WTC11 (cell line): ENCODE data around the gene SCN9A. TPM values are rescaled to one million over a fixed set of nuclear protein-coding genes. Genes with fewer than 3 reads are reported as not detected.

Experiments
- ATAC-seq: fragments of 200-7000 bp; cut with Tn5 transposase; 2 replicates; pipeline ENCODE4 v1.10.0; 2021; ENCODE audit warnings: mild to moderate bottlenecking, moderate library complexity
- CTCF ChIA-PET: fragments of 300-600 bp; sonication (Branson Sonifier 250); formaldehyde crosslinking; loops from one replicate; lab custom pipeline; 2021; ENCODE audit warnings: antibody characterized with exemption; lab: Charles Lee
- POLR2A ChIA-PET: fragments of 350-600 bp; sonication (Branson Sonifier 250); formaldehyde crosslinking; loops from one replicate; lab custom pipeline; 2021; ENCODE audit warnings: antibody characterized with exemption; lab: Charles Lee
- DNase-seq: peaks from one replicate; pipeline ENCODE4 v3.0.0; 2021; ENCODE audit warnings: low spot score
- H3K27ac Mint-ChIP-seq: 2 replicates; pipeline ENCODE4 v1.8.0; 2021; ENCODE audit warnings: mixed read lengths
- H3K27me3 Mint-ChIP-seq: 2 replicates; pipeline ENCODE4 v1.8.0; 2021; ENCODE audit warnings: low read depth, mild to moderate bottlenecking, moderate library complexity, mixed read lengths
- H3K36me3 Mint-ChIP-seq: 2 replicates; pipeline ENCODE4 v1.8.0; 2021; ENCODE audit warnings: mixed read lengths
- H3K4me1 Mint-ChIP-seq: 2 replicates; pipeline ENCODE4 v1.8.0; 2022; ENCODE audit warnings: mixed read lengths
- H3K4me3 Mint-ChIP-seq: 2 replicates; pipeline ENCODE4 v1.8.0; 2021; ENCODE audit warnings: mild to moderate bottlenecking, moderate library complexity, mixed read lengths
- H3K9me3 Mint-ChIP-seq: 2 replicates; pipeline ENCODE4 v1.8.0; 2021; ENCODE audit warnings: mixed read lengths
- IRF2 ChIP-seq: sonication (generic); formaldehyde crosslinking; IDR thresholded peaks from 2 replicates; pipeline ENCODE4 v1.8.0; 2022; ENCODE audit warnings: low read depth, missing genetic modification reagents, borderline replicate concordance
- MXD4 ChIP-seq: fragments of 250-450 bp; sonication (Bioruptor Pico); IDR thresholded peaks from 2 replicates; pipeline ENCODE4 v1.8.0; 2021; ENCODE audit warnings: mild to moderate bottlenecking, moderate library complexity, borderline replicate concordance
- NFATC4 ChIP-seq: fragments of 250-450 bp; sonication (Bioruptor Pico); IDR thresholded peaks from 2 replicates; pipeline ENCODE4 v1.9.0; 2021; ENCODE audit warnings: mild to moderate bottlenecking
- NFYB ChIP-seq: sonication (generic); formaldehyde crosslinking; conservative IDR thresholded peaks from 2 replicates; pipeline ENCODE4 v1.8.0; 2022; ENCODE audit warnings: low read depth, missing genetic modification reagents
- PRRX2 ChIP-seq: fragments of 250-450 bp; sonication (Bioruptor Pico); IDR thresholded peaks from 2 replicates; pipeline ENCODE4 v1.8.0; 2021; ENCODE audit warnings: mild to moderate bottlenecking
- SMAD3 ChIP-seq: sonication (generic); formaldehyde crosslinking; IDR thresholded peaks from 2 replicates; pipeline ENCODE4 v1.8.0; 2022; ENCODE audit warnings: missing genetic modification reagents, mild to moderate bottlenecking, borderline replicate concordance
- SMAD4 ChIP-seq: sonication (generic); formaldehyde crosslinking; IDR thresholded peaks from 2 replicates; pipeline ENCODE4 v1.8.0; 2022; ENCODE audit warnings: mild to moderate bottlenecking, missing genetic modification reagents
- SP1 ChIP-seq: sonication (generic); formaldehyde crosslinking; conservative IDR thresholded peaks from 2 replicates; pipeline ENCODE4 v1.8.1; 2022; ENCODE audit warnings: missing genetic modification reagents
- TCF7 ChIP-seq: sonication (generic); formaldehyde crosslinking; IDR thresholded peaks from 2 replicates; pipeline ENCODE4 v1.8.0; 2022; ENCODE audit warnings: mild to moderate bottlenecking, low read depth, missing genetic modification reagents, moderate library complexity
- ZBTB21 ChIP-seq: sonication (generic); formaldehyde crosslinking; IDR thresholded peaks from 2 replicates; pipeline ENCODE4 v1.8.1; 2023; ENCODE audit warnings: mild to moderate bottlenecking, missing genetic modification reagents, borderline replicate concordance
- ZNF121 ChIP-seq: sonication (generic); formaldehyde crosslinking; IDR thresholded peaks from 2 replicates; pipeline ENCODE4 v1.8.0; 2023; ENCODE audit warnings: missing genetic modification reagents
- ZNF232 ChIP-seq: sonication (generic); formaldehyde crosslinking; IDR thresholded peaks from 2 replicates; pipeline ENCODE4 v1.8.0; 2022; ENCODE audit warnings: mild to moderate bottlenecking, missing genetic modification reagents
- ZNF423 ChIP-seq: fragments of 250-450 bp; sonication (Bioruptor Pico); IDR thresholded peaks from 2 replicates; pipeline ENCODE4 v2.1.2; 2022; ENCODE audit warnings: mild to moderate bottlenecking, moderate library complexity
- ZNF671 ChIP-seq: fragments of 250-450 bp; sonication (Bioruptor Pico); IDR thresholded peaks from 2 replicates; pipeline ENCODE4 v1.8.0; 2021; ENCODE audit warnings: mild to moderate bottlenecking
- total RNA-seq: library from RNA; stranded (reverse); gene quantifications from 3 replicates; pipeline ENCODE4 v1.2.3, GENCODE V29; 2021
- TF ChIP-seq, protein P1 (sequence below): sonication (generic); formaldehyde crosslinking; IDR thresholded peaks from 2 replicates; pipeline ENCODE4 v1.8.1; 2022; ENCODE audit warnings: mild to moderate bottlenecking, missing genetic modification reagents, moderate library complexity, borderline replicate concordance
- TF ChIP-seq, protein P2 (sequence below): sonication (generic); formaldehyde crosslinking; IDR thresholded peaks from 2 replicates; pipeline ENCODE4 v1.8.0; 2022; ENCODE audit warnings: mild to moderate bottlenecking, missing genetic modification reagents
- TF ChIP-seq, protein P3 (sequence below): sonication (generic); formaldehyde crosslinking; conservative IDR thresholded peaks from 2 replicates; pipeline ENCODE4 v1.8.1; 2023; ENCODE audit warnings: mild to moderate bottlenecking, low read depth, missing genetic modification reagents, moderate library complexity
- TF ChIP-seq, protein P4 (sequence below): fragments of 250-450 bp; sonication (Bioruptor Pico); IDR thresholded peaks from 2 replicates; pipeline ENCODE4 v2.1.2; 2022; ENCODE audit warnings: mild to moderate bottlenecking, moderate library complexity
- TF ChIP-seq, protein P5 (sequence below): sonication (generic); formaldehyde crosslinking; IDR thresholded peaks from 2 replicates; pipeline ENCODE4 v1.8.0; 2022; ENCODE audit warnings: mild to moderate bottlenecking, missing genetic modification reagents
- TF ChIP-seq, protein P6 (sequence below): sonication (generic); formaldehyde crosslinking; IDR thresholded peaks from 2 replicates; pipeline ENCODE4 v1.8.1; 2023; ENCODE audit warnings: mild to moderate bottlenecking, missing genetic modification reagents
- TF ChIP-seq, protein P7 (sequence below): fragments of 250-450 bp; sonication (Bioruptor Pico); conservative IDR thresholded peaks from 2 replicates; pipeline ENCODE4 v1.9.0; 2021; ENCODE audit warnings: mild to moderate bottlenecking

Gene SCN9A
- total RNA-seq, 1 experiment from 2014 or later, result 7.3 TPM

DNA sequence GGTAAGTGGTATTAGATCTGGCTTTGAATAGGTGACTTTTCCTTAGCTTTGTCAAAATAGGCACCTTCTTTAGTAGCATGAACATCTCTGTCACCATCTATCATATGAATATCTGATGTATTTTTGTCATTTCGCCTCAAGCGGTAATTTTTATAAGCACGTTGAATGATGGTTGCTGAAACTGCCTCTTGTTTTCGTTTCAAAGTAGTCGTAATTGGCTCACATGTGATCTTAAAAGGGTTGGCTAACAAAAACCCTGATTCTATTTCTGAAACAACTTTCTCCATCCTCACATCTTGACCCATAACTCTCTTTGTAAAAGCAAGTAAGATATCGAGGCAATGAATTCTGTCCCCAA, 29.8 kb upstream of the SCN9A start:
- no peak overlapping the region for H3K27ac Mint-ChIP-seq
- peaks cover 3% of the 10 kb centered on the region; the same call in 1 of the 2 replicates for H3K4me1 Mint-ChIP-seq
- no peaks in the 10 kb centered on the region for H3K36me3 Mint-ChIP-seq
- ChIA-PET CTCF (no interaction called here), POLR2A (no interaction called here)
- DNase-seq, result no peak
- no peak overlapping the region for H3K4me3 Mint-ChIP-seq
- TF ChIP-seq ZNF423 (CRISPR knock-in tag) (no peak), SMAD4 (CRISPR knock-in tag) (no peak), MXD4 (no peak)
- H3K9me3 Mint-ChIP-seq, result no peaks in the 10 kb centered on the region
- H3K27me3 Mint-ChIP-seq, result no peaks in the 10 kb centered on the region
- ATAC-seq, result no peak

DNA sequence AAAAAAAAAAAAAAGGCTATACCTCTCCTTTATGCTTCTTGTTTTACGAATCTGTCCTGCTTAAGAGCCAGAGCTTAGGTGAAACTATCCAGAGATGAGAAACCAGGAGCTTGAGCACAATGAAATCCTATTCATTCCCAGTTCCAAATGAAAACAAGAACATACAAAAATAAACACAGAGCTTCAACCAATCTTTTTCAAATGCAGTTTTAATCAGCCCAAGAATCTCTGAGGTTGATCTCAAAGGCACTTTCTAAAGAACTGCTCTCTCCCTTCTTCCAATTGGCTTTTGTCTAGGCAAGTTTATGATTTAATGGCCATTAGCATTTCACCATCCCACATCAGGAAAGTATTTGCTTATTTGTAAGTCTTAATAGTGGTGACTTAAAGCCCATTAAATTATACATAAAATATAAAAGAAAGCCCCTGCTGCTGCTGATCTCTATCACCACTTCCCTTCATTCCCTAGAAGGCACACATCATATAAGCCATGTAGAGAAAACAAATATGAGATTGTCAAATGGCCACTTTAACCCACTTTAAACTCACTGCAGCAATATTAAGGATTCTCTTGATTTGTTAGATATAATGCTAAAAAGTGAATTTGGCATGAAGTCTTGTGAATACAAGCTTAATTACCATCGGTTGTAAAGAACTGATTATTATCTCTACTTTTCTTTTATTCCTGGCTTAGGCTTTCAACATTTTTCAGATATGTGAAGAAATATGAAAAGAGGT, 29.3 kb upstream of the SCN9A start:
- Mint-ChIP-seq H3K9me3 (no peaks in the 10 kb centered on the region), H3K36me3 (no peaks in the 10 kb centered on the region), H3K27ac (no peak overlapping the region), H3K4me3 (no peak overlapping the region), H3K4me1 (no peaks in the 10 kb centered on the region), H3K27me3 (no peaks in the 10 kb centered on the region)
- ChIA-PET POLR2A (no interaction called here), CTCF (no interaction called here)
- no peak for ATAC-seq
- TF ChIP-seq, protein P1, sequence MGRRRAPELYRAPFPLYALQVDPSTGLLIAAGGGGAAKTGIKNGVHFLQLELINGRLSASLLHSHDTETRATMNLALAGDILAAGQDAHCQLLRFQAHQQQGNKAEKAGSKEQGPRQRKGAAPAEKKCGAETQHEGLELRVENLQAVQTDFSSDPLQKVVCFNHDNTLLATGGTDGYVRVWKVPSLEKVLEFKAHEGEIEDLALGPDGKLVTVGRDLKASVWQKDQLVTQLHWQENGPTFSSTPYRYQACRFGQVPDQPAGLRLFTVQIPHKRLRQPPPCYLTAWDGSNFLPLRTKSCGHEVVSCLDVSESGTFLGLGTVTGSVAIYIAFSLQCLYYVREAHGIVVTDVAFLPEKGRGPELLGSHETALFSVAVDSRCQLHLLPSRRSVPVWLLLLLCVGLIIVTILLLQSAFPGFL, result no peak
- TF ChIP-seq, protein P2, sequence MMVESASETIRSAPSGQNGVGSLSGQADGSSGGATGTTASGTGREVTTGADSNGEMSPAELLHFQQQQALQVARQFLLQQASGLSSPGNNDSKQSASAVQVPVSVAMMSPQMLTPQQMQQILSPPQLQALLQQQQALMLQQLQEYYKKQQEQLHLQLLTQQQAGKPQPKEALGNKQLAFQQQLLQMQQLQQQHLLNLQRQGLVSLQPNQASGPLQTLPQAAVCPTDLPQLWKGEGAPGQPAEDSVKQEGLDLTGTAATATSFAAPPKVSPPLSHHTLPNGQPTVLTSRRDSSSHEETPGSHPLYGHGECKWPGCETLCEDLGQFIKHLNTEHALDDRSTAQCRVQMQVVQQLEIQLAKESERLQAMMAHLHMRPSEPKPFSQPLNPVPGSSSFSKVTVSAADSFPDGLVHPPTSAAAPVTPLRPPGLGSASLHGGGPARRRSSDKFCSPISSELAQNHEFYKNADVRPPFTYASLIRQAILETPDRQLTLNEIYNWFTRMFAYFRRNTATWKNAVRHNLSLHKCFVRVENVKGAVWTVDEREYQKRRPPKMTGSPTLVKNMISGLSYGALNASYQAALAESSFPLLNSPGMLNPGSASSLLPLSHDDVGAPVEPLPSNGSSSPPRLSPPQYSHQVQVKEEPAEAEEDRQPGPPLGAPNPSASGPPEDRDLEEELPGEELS (CRISPR knock-in tag), result no peak
- TF ChIP-seq, protein P3, sequence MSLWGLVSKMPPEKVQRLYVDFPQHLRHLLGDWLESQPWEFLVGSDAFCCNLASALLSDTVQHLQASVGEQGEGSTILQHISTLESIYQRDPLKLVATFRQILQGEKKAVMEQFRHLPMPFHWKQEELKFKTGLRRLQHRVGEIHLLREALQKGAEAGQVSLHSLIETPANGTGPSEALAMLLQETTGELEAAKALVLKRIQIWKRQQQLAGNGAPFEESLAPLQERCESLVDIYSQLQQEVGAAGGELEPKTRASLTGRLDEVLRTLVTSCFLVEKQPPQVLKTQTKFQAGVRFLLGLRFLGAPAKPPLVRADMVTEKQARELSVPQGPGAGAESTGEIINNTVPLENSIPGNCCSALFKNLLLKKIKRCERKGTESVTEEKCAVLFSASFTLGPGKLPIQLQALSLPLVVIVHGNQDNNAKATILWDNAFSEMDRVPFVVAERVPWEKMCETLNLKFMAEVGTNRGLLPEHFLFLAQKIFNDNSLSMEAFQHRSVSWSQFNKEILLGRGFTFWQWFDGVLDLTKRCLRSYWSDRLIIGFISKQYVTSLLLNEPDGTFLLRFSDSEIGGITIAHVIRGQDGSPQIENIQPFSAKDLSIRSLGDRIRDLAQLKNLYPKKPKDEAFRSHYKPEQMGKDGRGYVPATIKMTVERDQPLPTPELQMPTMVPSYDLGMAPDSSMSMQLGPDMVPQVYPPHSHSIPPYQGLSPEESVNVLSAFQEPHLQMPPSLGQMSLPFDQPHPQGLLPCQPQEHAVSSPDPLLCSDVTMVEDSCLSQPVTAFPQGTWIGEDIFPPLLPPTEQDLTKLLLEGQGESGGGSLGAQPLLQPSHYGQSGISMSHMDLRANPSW (CRISPR knock-in tag), result no peak
- TF ChIP-seq ZNF671 (CRISPR knock-in tag) (no peak), SMAD3 (CRISPR knock-in tag) (no peak), NFATC4 (CRISPR knock-in tag) (no peak), ZNF121 (no peak), PRRX2 (CRISPR knock-in tag) (no peak), SP1 (CRISPR knock-in tag) (no peak), NFYB (CRISPR knock-in tag) (no peak), ZBTB21 (no peak), TCF7 (no peak), ZNF232 (CRISPR knock-in tag) (no peak), IRF2 (CRISPR knock-in tag) (no peak)
- TF ChIP-seq, protein P4, sequence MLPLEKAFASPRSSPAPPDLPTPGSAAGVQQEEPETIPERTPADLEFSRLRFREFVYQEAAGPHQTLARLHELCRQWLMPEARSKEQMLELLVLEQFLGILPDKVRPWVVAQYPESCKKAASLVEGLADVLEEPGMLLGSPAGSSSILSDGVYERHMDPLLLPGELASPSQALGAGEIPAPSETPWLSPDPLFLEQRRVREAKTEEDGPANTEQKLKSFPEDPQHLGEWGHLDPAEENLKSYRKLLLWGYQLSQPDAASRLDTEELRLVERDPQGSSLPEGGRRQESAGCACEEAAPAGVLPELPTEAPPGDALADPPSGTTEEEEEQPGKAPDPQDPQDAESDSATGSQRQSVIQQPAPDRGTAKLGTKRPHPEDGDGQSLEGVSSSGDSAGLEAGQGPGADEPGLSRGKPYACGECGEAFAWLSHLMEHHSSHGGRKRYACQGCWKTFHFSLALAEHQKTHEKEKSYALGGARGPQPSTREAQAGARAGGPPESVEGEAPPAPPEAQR (CRISPR knock-in tag), result no peak
- TF ChIP-seq, protein P5, sequence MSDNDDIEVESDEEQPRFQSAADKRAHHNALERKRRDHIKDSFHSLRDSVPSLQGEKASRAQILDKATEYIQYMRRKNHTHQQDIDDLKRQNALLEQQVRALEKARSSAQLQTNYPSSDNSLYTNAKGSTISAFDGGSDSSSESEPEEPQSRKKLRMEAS (CRISPR knock-in tag), result no peak
- TF ChIP-seq, protein P6, sequence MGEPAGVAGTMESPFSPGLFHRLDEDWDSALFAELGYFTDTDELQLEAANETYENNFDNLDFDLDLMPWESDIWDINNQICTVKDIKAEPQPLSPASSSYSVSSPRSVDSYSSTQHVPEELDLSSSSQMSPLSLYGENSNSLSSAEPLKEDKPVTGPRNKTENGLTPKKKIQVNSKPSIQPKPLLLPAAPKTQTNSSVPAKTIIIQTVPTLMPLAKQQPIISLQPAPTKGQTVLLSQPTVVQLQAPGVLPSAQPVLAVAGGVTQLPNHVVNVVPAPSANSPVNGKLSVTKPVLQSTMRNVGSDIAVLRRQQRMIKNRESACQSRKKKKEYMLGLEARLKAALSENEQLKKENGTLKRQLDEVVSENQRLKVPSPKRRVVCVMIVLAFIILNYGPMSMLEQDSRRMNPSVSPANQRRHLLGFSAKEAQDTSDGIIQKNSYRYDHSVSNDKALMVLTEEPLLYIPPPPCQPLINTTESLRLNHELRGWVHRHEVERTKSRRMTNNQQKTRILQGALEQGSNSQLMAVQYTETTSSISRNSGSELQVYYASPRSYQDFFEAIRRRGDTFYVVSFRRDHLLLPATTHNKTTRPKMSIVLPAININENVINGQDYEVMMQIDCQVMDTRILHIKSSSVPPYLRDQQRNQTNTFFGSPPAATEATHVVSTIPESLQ (CRISPR knock-in tag), result no peak
- TF ChIP-seq, protein P7, sequence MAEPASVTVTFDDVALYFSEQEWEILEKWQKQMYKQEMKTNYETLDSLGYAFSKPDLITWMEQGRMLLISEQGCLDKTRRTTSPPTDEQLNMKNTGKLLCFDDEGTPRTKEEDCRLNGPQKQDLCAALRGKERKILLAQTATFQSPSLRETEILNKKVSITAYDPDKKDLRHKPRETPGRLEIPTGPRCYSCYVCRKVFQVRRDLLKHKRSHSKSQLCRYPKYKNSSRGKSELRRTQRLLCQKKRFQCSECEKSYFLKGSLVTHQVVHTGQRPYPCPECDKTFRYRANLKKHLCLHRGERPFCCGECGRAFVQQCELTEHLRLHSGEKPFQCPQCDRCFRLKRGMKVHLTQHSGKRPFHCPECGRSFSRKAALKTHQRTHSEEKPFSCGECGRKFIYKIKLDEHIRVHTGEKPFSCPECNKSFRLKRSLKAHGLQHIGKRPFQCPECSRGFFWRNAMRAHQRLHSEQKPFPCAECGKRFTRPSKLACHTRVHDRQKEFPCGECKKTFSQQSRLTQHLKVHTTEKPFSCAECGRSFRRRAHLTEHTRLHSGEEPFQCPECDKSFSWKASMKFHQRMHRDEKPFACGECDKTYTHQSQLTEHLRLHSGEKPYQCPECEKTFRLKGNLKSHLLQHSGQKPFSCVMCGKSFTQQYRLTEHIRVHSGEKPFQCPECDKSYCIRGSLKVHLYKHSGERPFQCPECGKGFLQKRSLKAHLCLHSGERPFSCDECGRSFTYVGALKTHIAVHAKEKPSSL (CRISPR knock-in tag), result no peak
- no peak for DNase-seq
